Peyer's patch (tissue), 4 donors: Measurements from ENCODE around the gene TMPRSS3.

Source experiments
- POLR2A ChIP-seq, 2 donors: fragments of 450-650 bp; IDR thresholded peaks; one replicate each; pipeline ENCODE4 v1.5.1; 2017; ENCODE audit warnings: antibody characterized with exemption in 2 of 2, mild to moderate bottlenecking in 2 of 2, moderate library complexity in 2 of 2
- TF ChIP-seq, protein P1 (sequence below), 6 experiments: fragments of 450-650 bp in 4 of 6; fragments of 200-600 bp in 2 of 6; sonication (generic) in 1 of 6; IDR thresholded peaks; one replicate each; pipeline ENCODE4 v1.5.1; 2017 to 2019; ENCODE audit warnings: antibody characterized with exemption in 6 of 6, mild to moderate bottlenecking in 3 of 6, moderate library complexity in 1 of 6

DNA sequence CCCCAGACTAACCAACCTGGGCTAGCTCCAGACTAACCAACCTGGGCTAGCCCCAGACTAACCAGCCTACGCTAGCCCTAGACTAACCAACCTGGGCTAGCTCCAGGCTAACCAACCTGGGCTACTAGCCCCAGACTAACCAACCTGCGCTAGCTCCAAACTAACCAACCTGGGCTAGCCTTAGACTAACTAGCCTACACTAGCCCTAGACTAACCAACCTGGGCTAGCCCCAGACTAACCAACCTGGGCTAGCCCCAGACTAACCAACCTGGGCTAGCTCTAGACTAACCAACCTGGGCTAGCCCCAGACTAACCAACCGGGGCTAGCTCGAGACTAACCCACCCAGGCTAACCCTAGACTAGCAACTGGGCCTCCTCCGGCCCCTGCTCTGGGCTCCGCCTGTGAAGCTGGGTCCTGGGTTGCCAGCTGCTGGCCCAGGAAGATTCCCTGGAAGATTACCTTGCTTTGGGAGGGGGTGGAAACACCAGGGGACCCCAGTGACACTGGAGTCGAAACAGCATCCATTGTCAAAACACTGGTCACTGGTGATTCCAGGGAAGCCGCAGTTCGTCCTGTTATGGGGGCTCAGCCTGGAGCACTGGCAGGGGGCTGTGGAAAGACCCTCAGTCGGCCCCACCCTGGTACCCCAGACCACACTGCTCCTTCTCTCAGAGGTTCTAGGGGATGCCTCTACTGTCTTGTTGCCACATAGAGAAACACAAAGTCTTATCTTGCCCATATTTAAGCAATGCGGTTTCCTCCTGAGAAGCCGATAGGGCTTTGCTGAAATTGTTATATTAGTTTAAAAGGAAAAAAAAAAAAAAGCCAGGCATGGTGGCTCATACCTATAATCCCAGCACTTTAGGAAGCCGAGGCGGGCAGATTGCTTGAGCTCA lies 46.2 kb downstream of the TMPRSS3 start:
- TF ChIP-seq, protein P1, sequence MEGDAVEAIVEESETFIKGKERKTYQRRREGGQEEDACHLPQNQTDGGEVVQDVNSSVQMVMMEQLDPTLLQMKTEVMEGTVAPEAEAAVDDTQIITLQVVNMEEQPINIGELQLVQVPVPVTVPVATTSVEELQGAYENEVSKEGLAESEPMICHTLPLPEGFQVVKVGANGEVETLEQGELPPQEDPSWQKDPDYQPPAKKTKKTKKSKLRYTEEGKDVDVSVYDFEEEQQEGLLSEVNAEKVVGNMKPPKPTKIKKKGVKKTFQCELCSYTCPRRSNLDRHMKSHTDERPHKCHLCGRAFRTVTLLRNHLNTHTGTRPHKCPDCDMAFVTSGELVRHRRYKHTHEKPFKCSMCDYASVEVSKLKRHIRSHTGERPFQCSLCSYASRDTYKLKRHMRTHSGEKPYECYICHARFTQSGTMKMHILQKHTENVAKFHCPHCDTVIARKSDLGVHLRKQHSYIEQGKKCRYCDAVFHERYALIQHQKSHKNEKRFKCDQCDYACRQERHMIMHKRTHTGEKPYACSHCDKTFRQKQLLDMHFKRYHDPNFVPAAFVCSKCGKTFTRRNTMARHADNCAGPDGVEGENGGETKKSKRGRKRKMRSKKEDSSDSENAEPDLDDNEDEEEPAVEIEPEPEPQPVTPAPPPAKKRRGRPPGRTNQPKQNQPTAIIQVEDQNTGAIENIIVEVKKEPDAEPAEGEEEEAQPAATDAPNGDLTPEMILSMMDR (IDR thresholded peaks at IDR 0.05), result no peak
- no peak for TF ChIP-seq POLR2A (IDR thresholded peaks at IDR 0.05)
